Type B pancreatic cell (in vitro differentiated cells): ENCODE data around the gene PLA2G2C. TPM values are rescaled to one million over a fixed set of nuclear protein-coding genes. Genes with fewer than 3 reads are reported as not detected.

Source experiments
- DNase-seq: peaks from one replicate; pipeline ENCODE4 v3.0.0; 2021; ENCODE audit warnings: mixed read lengths; ENCODE audit not compliant: unreplicated experiment; ENCODE audit errors: extremely low spot score
- H3K27ac Mint-ChIP-seq: 2 replicates; pipeline ENCODE4 v1.8.0; 2021; ENCODE audit warnings: mild to moderate bottlenecking, mixed read lengths
- H3K27me3 Mint-ChIP-seq: 2 replicates; pipeline ENCODE4 v1.8.0; 2021; ENCODE audit warnings: mixed read lengths
- H3K36me3 Mint-ChIP-seq: 2 replicates; pipeline ENCODE4 v1.8.0; 2021; ENCODE audit warnings: mixed read lengths
- H3K4me1 Mint-ChIP-seq: one replicate; pipeline ENCODE4 v1.8.0; 2021; ENCODE audit warnings: mixed read lengths; ENCODE audit not compliant: unreplicated experiment
- H3K4me3 Mint-ChIP-seq: 2 replicates; pipeline ENCODE4 v1.8.0; 2021; ENCODE audit warnings: mild to moderate bottlenecking, mixed read lengths
- H3K9me3 Mint-ChIP-seq: 2 replicates; pipeline ENCODE4 v1.8.0; 2021; ENCODE audit warnings: mixed read lengths
- CTCF ChIP-seq: fragments of 200-600 bp; sonication (generic); conservative IDR thresholded peaks from 2 replicates; pipeline ENCODE4 v1.5.0; 2021; ENCODE audit warnings: antibody characterized with exemption, mild to moderate bottlenecking
- total RNA-seq: library from RNA; stranded (reverse); gene quantifications from 2 replicates; pipeline ENCODE4 v1.2.1, GENCODE V29; 2021; ENCODE audit warnings: low replicate concordance

PLA2G2C gene
- total RNA-seq, 1 donor from 2014 or later: not detected

- H3K4me1 Mint-ChIP-seq: no peaks in the 10 kb centered on the region
Measured at GRCh38 chr1:20212085-20212684, 25.9 kb upstream of the PLA2G2C start.

GRCh38 chr1:20211511-20211931 is 25.2 kb upstream of the PLA2G2C start:
- peaks cover 36% of the 10 kb centered on the region for H3K27me3 Mint-ChIP-seq
- H3K9me3 Mint-ChIP-seq: no peaks in the 10 kb centered on the region
- no peaks in the 10 kb centered on the region for H3K36me3 Mint-ChIP-seq

More at GRCh38 chr1:20212085-20212684, 25.9 kb upstream of the PLA2G2C start:
- no peaks in the 10 kb centered on the region for H3K9me3 Mint-ChIP-seq
- no peak overlapping the region for H3K27ac Mint-ChIP-seq
- peaks cover 37% of the 10 kb centered on the region for H3K27me3 Mint-ChIP-seq
- no peak for TF ChIP-seq CTCF
- no peaks in the 10 kb centered on the region for H3K36me3 Mint-ChIP-seq
- DNase-seq: no peak
- no peak overlapping the region for H3K4me3 Mint-ChIP-seq

GRCh38 chr1:20210736-20211460 is 24.6 kb upstream of the PLA2G2C start:
- H3K27me3 Mint-ChIP-seq: peaks cover 34% of the 10 kb centered on the region
- TF ChIP-seq CTCF: no peak
- H3K9me3 Mint-ChIP-seq: no peaks in the 10 kb centered on the region
- no peaks in the 10 kb centered on the region for H3K4me1 Mint-ChIP-seq
- DNase-seq: no peak
- no peaks in the 10 kb centered on the region for H3K36me3 Mint-ChIP-seq
- no peak overlapping the region for H3K4me3 Mint-ChIP-seq
- no peak overlapping the region for H3K27ac Mint-ChIP-seq

More at GRCh38 chr1:20211511-20211931, 25.2 kb upstream of the PLA2G2C start:
- Mint-ChIP-seq H3K27ac (no peak overlapping the region), H3K4me1 (no peaks in the 10 kb centered on the region), H3K4me3 (no peak overlapping the region)
- DNase-seq: no peak
- TF ChIP-seq CTCF: no peak

- TF ChIP-seq CTCF: no peak
- peaks cover 21% of the 10 kb centered on the region for H3K27me3 Mint-ChIP-seq
- no peaks in the 10 kb centered on the region for H3K9me3 Mint-ChIP-seq
- H3K4me3 Mint-ChIP-seq: no peak overlapping the region
- H3K27ac Mint-ChIP-seq: no peak overlapping the region
- H3K4me1 Mint-ChIP-seq: no peaks in the 10 kb centered on the region
- no peak for DNase-seq
- no peaks in the 10 kb centered on the region for H3K36me3 Mint-ChIP-seq
Measured at GRCh38 chr1:20209471-20209870, 23.2 kb upstream of the PLA2G2C start.

- no peak for TF ChIP-seq CTCF
- no peaks in the 10 kb centered on the region for H3K9me3 Mint-ChIP-seq
- DNase-seq: no peak
- no peak overlapping the region for H3K27ac Mint-ChIP-seq
- no peaks in the 10 kb centered on the region for H3K36me3 Mint-ChIP-seq
- H3K4me1 Mint-ChIP-seq: no peaks in the 10 kb centered on the region
- no peak overlapping the region for H3K4me3 Mint-ChIP-seq
- peaks cover 16% of the 10 kb centered on the region for H3K27me3 Mint-ChIP-seq
Measured at GRCh38 chr1:20207546-20207945, 21.2 kb upstream of the PLA2G2C start.
